Measurements from ENCODE around the gene CDC40.

The CDC40 gene

GRCh38 chr6:110180228-110181008 lies at the start of gene CDC40:
TSS of gene CDC40 (plus strand) at chr6:110180427. CDS start at chr6:110180445, 18 bp downstream.
- DNase-seq: peak; percentile 62 to 71

GRCh38 chr6:110137924-110138887 lies 42.0 kb upstream of the CDC40 start:
- DNase-seq: no peak

GRCh38 chr6:110139052-110139451 lies 41.2 kb upstream of the CDC40 start:
- DNase-seq: no peak

GRCh38 chr6:110140650-110141049 lies 39.6 kb upstream of the CDC40 start:
- DNase-seq: no peak

- no peak for DNase-seq
Observed at GRCh38 chr6:110147870-110148269, 32.4 kb upstream of the CDC40 start.

- DNase-seq: no peak
Observed at GRCh38 chr6:110158479-110158878, 21.7 kb upstream of the CDC40 start.

- no peak for DNase-seq
Observed at GRCh38 chr6:110170081-110170480, 10.1 kb upstream of the CDC40 start.

GRCh38 chr6:110173506-110174132 lies 6.6 kb upstream of the CDC40 start:
- no peak for DNase-seq

GRCh38 chr6:110178626-110179405 lies 1.4 kb upstream of the CDC40 start:
- peak; percentile 78 to 85 for DNase-seq

- DNase-seq: peak; percentile 97 to 99
Observed at GRCh38 chr6:110179406-110180227, 610 bp upstream of the CDC40 start, which contains the start of gene WASF1. TSS of gene WASF1 (minus strand) at chr6:110179670. CDS start at chr6:110127601, 52,069 bp downstream.

GRCh38 chr6:110181131-110182030 lies 1.2 kb downstream of the CDC40 start:
- DNase-seq: no peak

GRCh38 chr6:110183292-110183885 lies 3.2 kb downstream of the CDC40 start:
- no peak for DNase-seq

GRCh38 chr6:110185879-110186278 lies 5.7 kb downstream of the CDC40 start:
- DNase-seq: no peak

- no peak for DNase-seq
Observed at GRCh38 chr6:110188791-110189190, 8.6 kb downstream of the CDC40 start.

GRCh38 chr6:110190726-110191125 lies 10.5 kb downstream of the CDC40 start:
- no peak for DNase-seq

- no peak for DNase-seq
Observed at GRCh38 chr6:110191477-110191876, 11.2 kb downstream of the CDC40 start.

GRCh38 chr6:110195639-110196038 lies 15.4 kb downstream of the CDC40 start:
- DNase-seq: no peak

- no peak for DNase-seq
Observed at GRCh38 chr6:110196874-110197273, 16.6 kb downstream of the CDC40 start.

- no peak for DNase-seq
Observed at GRCh38 chr6:110198561-110198960, 18.3 kb downstream of the CDC40 start.

Measured in NCI-H524 (cell line).